NT2/D1 (cell line): Measurements from ENCODE around the gene ATP11C.

Experiments
- SUZ12 ChIP-seq: IDR thresholded peaks from 2 replicates; pipeline ENCODE4 v1.6.1; 2011; ENCODE audit not compliant: insufficient read length, insufficient read depth; ENCODE audit errors: extremely low read depth
- YY1 ChIP-seq: IDR thresholded peaks from 2 replicates; pipeline ENCODE4 v1.6.1; 2011; ENCODE audit not compliant: insufficient read length, insufficient read depth
- ZNF274 ChIP-seq: IDR thresholded peaks from 2 replicates; pipeline ENCODE4 v1.6.1; 2011; ENCODE audit warnings: mild to moderate bottlenecking, low read depth, low read length

GRCh38 chrX:139965421-139965820 lies 32.6 kb upstream of the ATP11C start, which contains the start of gene CXorf66:
- TF ChIP-seq YY1, result no peak
- no peak for TF ChIP-seq SUZ12
- no peak for TF ChIP-seq ZNF274
